A549 (cell line): Measurements from ENCODE around the gene CASK. TPM values are rescaled to one million over a fixed set of nuclear protein-coding genes. Genes with fewer than 3 reads are reported as not detected.

Experiments used
- ATAC-seq, 2 experiments: fragments of 200-7000 bp in 1 of 2; fragments of >200 bp in 1 of 2; cut with Nextera tagmentation in 1 of 2; cut with Tn5 transposase in 1 of 2; 3 replicates each; pipeline versions ENCODE4 v1.8.0 to v1.9.1; 2018 to 2020; ENCODE audit warnings: mild to moderate bottlenecking in 1 of 2, moderate library complexity in 1 of 2
- CTCF ChIA-PET: fragments of 300-600 bp; sonication (Branson Sonifier 250); formaldehyde crosslinking; extraction: SDS; loops from one replicate; lab custom pipeline; 2021; ENCODE audit warnings: antibody characterized with exemption, inconsistent platforms; lab: Yijun Ruan, JAX
- POLR2A ChIA-PET: fragments of 350-600 bp; formaldehyde crosslinking; extraction: SDS; loops from one replicate; lab custom pipeline; 2021; ENCODE audit warnings: antibody characterized with exemption, inconsistent platforms; lab: Yijun Ruan, JAX
- DNase-seq, 2 experiments: peaks; one replicate each; pipeline versions ENCODE4 v3.0.0 to v3.0.0-alpha.2; 2011 to 2016; ENCODE audit warnings: low read depth in 1 of 2, low spot score in 1 of 2
- FAIRE-seq: peaks from 2 replicates; lab custom pipeline; 2011; peaks lifted over from hg19 to GRCh38; lab: Jason Lieb, UNC
- H3K27ac ChIP-seq, 2 experiments: fragments of >200 bp; sonication (Bioruptor Twin); formaldehyde crosslinking; 3 replicates each; pipeline ENCODE4 v1.5.1; 2016 to 2017
- H3K4me1 ChIP-seq: fragments of >200 bp; sonication (Bioruptor Twin); formaldehyde crosslinking; 3 replicates; pipeline ENCODE4 v1.6.1; 2016
- H3K4me2 ChIP-seq: fragments of >200 bp; sonication (Bioruptor Twin); formaldehyde crosslinking; 3 replicates; pipeline ENCODE4 v1.6.1; 2016
- H3K4me3 ChIP-seq: fragments of >200 bp; sonication (Bioruptor Twin); formaldehyde crosslinking; 3 replicates; pipeline ENCODE4 v1.5.1; 2016
- H3K9me3 ChIP-seq: fragments of >200 bp; sonication (Bioruptor Twin); formaldehyde crosslinking; 3 replicates; pipeline ENCODE4 v1.6.1; 2016
- BHLHE40 ChIP-seq: IDR thresholded peaks from 2 replicates; pipeline ENCODE4 v1.6.1; 2012; ENCODE audit warnings: low read depth, low read length, inconsistent platforms
- CEBPB ChIP-seq, 2 experiments: fragments of >200 bp in 1 of 2; sonication (Bioruptor Twin) in 1 of 2; formaldehyde crosslinking in 1 of 2; IDR thresholded peaks; 2 replicates each; pipeline ENCODE4 v1.6.1; 2012 to 2016
- EHMT2 ChIP-seq: fragments of 200-600 bp; sonication (generic); IDR thresholded peaks from 2 replicates; pipeline ENCODE4 v1.6.1; 2016; ENCODE audit warnings: antibody characterized with exemption, low read depth, mild to moderate bottlenecking, moderate library complexity
- ELK1 ChIP-seq: fragments of 150-350 bp; IDR thresholded peaks from 2 replicates; pipeline ENCODE4 v1.6.1; 2014; ENCODE audit warnings: low read depth, mild to moderate bottlenecking, low read length
- FOSL2 ChIP-seq, 2 experiments: fragments of 450-650 bp in 1 of 2; fragments of >200 bp in 1 of 2; sonication (Bioruptor Twin) in 1 of 2; formaldehyde crosslinking; IDR thresholded peaks; 2 replicates each; pipeline versions ENCODE4 v1.5.0 to v1.6.1; 2016 to 2020; ENCODE audit warnings: mild to moderate bottlenecking in 1 of 2, moderate library complexity in 1 of 2
- GATA3 ChIP-seq: IDR thresholded peaks from 2 replicates; pipeline ENCODE4 v1.6.1; 2012; ENCODE audit warnings: borderline replicate concordance
- JUNB ChIP-seq: fragments of >200 bp; sonication (Bioruptor Twin); formaldehyde crosslinking; IDR thresholded peaks from 2 replicates; pipeline ENCODE4 v1.6.1; 2016
- KDM5A ChIP-seq: fragments of 200-600 bp; sonication (generic); IDR thresholded peaks from 2 replicates; pipeline ENCODE4 v1.6.1; 2016; ENCODE audit warnings: antibody characterized with exemption, mild to moderate bottlenecking
- MAFK ChIP-seq: fragments of 450-650 bp; IDR thresholded peaks from 2 replicates; pipeline ENCODE4 v1.6.1; 2014; ENCODE audit not compliant: partially characterized antibody
- NFE2L2 ChIP-seq: fragments of 150-350 bp; conservative IDR thresholded peaks from 2 replicates; pipeline ENCODE4 v1.6.1; 2014; ENCODE audit warnings: low read length
- NR3C1 ChIP-seq: fragments of >200 bp; sonication (Bioruptor Twin); formaldehyde crosslinking; IDR thresholded peaks from 3 replicates; pipeline ENCODE4 v1.6.1; 2017
- POLR2A ChIP-seq: IDR thresholded peaks from 2 replicates; pipeline ENCODE4 v1.6.1; 2012; ENCODE audit warnings: mild to moderate bottlenecking, low read length
- RAD21 ChIP-seq, 2 experiments: fragments of >200 bp in 1 of 2; sonication (Bioruptor Twin) in 1 of 2; formaldehyde crosslinking in 1 of 2; IDR thresholded peaks in 1 of 2; conservative IDR thresholded peaks in 1 of 2; 2 replicates in 1 of 2; 3 replicates in 1 of 2; pipeline ENCODE4 v1.6.1; 2012 to 2018; ENCODE audit warnings: inconsistent platforms in 1 of 2
- RARB ChIP-seq: fragments of 250-450 bp; sonication (Bioruptor Pico); IDR thresholded peaks from 2 replicates; pipeline ENCODE4 v1.8.0; 2021; ENCODE audit warnings: mild to moderate bottlenecking, moderate library complexity
- RFX5 ChIP-seq: fragments of 450-650 bp; IDR thresholded peaks from 2 replicates; pipeline ENCODE4 v1.7.1; 2014; ENCODE audit warnings: antibody characterized with exemption, mild to moderate bottlenecking, moderate library complexity
- SREBF2 ChIP-seq: fragments of 450-650 bp; IDR thresholded peaks from 2 replicates; pipeline ENCODE4 v1.6.1; 2014; ENCODE audit warnings: mild to moderate bottlenecking, moderate library complexity
- TP53 ChIP-seq: fragments of 250-450 bp; sonication (Bioruptor Pico); IDR thresholded peaks from 2 replicates; pipeline ENCODE4 v1.5.0; 2021; ENCODE audit warnings: mild to moderate bottlenecking, moderate library complexity
- USF2 ChIP-seq: fragments of 450-650 bp; IDR thresholded peaks from 2 replicates; pipeline ENCODE4 v1.6.1; 2014; ENCODE audit warnings: antibody characterized with exemption
- ZC3H11A ChIP-seq: fragments of 450-650 bp; IDR thresholded peaks from 2 replicates; pipeline ENCODE4 v1.6.1; 2014; ENCODE audit warnings: antibody characterized with exemption, mild to moderate bottlenecking
- ZNF302 ChIP-seq: fragments of 250-450 bp; sonication (Bioruptor Pico); IDR thresholded peaks from 2 replicates; pipeline ENCODE4 v1.9.0; 2021; ENCODE audit warnings: inconsistent platforms, mild to moderate bottlenecking, moderate library complexity
- ZSCAN20 ChIP-seq: fragments of 250-450 bp; sonication (Bioruptor Pico); IDR thresholded peaks from 2 replicates; pipeline ENCODE4 v1.8.0; 2022; ENCODE audit warnings: mild to moderate bottlenecking, moderate library complexity
- WGBS: methylation state at CpG from one replicate; pipeline ENCODE4 v1.1.6; 2017; ENCODE audit errors: missing lambda C conversion rate; 5-methylcytosine and 5-hydroxymethylcytosine counted together
- polyA plus RNA-seq, 4 experiments: library from polyadenylated mRNA; depleted of rRNA in 3 of 4; stranded (reverse); fragments of >200 nt; fragmentation: RNase III in 1 of 4; extraction: RNeasy Plus Mini Kit Qiagen cat#74134 plus additional on column Dnase treatment in 1 of 4; gene quantifications; 2 replicates in 3 of 4; 3 replicates in 1 of 4; pipeline ENCODE4 v1.2.3, GENCODE V29; 2011 to 2017
- TF ChIP-seq, protein P1 (sequence below): IDR thresholded peaks from 2 replicates; pipeline ENCODE4 v1.6.1; 2012

Gene CASK
- polyA plus RNA-seq, 2 of the 4 experiments (the other 2 are of a cell fraction), result 23.3 to 57.6 TPM

DNA sequence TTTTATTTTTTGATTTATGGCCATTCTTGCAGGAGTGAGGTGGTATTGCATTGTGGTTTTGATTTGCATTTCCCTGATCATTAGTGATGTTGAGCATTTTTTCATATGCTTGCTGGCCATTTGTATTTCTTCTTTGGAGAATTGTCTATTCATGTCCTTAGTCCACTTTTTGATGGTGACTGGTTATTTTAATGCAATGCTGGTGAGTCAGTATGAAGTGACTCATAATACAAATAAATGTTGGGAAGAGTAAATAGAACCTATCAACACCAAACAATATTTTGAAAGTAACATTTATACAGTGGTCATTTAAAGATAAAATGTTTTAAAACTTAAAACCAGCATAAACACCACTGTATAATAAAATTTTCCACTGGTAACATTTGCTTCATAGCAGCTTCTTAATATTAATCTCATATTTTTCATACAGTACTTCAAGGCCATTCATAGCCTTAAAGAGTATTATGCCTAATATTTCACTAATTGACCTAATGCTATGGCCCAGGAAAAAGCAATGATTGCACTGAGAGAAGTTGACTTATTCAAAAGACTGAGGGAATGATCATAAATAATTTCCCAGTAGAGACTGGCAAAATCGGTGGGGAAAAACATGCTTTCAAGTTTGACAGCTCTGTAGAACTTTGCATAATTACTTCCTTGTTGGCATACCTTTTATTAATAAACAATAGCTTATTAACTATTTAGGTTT lies 33.9 kb downstream of the CASK start:
- peak; percentile 84 for TF ChIP-seq FOSL2 (IDR thresholded peaks at IDR 0.05)
- TF ChIP-seq FOSL2 (CRISPR knock-in tag; IDR thresholded peaks at IDR 0.05), result peak; percentile 94
- TF ChIP-seq SREBF2, result no peak
- no peak for TF ChIP-seq ZSCAN20 (CRISPR knock-in tag)
- no peak for TF ChIP-seq POLR2A
- TF ChIP-seq GATA3, result peak; percentile 36; the same call in 1 of the 2 replicates
- TF ChIP-seq CEBPB (IDR thresholded peaks at IDR 0.05), result peak in 1 of 2 experiments; percentile 48; a peak in 2 of 4 replicates
- no peak for TF ChIP-seq EHMT2
- TF ChIP-seq JUNB, result peak; percentile 81
- TF ChIP-seq, protein P1, sequence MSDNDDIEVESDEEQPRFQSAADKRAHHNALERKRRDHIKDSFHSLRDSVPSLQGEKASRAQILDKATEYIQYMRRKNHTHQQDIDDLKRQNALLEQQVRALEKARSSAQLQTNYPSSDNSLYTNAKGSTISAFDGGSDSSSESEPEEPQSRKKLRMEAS, result no peak
- TF ChIP-seq MAFK, result peak; percentile 14
- no peak for TF ChIP-seq NFE2L2
- TF ChIP-seq USF2, result no peak
- TF ChIP-seq, all 56 proteins: peak for 5
- Histone ChIP-seq H3K9me3 (no peaks in the 10 kb centered on the region), H3K27ac (peak overlapping the region in 1 of 2 experiments; percentile 27; a peak in 3 of 6 replicates), H3K4me1 (peaks cover 13% of the 10 kb centered on the region), H3K4me2 (peak overlapping the region; percentile 72), H3K4me3 (no peak overlapping the region)
- peak; percentile 39 for FAIRE-seq
- peak in 1 of 2 experiments; percentile 77; a peak in 3 of 6 replicates for ATAC-seq
- CTCF ChIA-PET, result no interaction called here
- POLR2A ChIA-PET, result no interaction called here
- 4% methylated on average over 1 of the region's 1 CpG for WGBS
- DNase-seq, result peak; percentile 6 to 61

GRCh38 chrX:41887691-41888090 lies 35.7 kb downstream of the CASK start:
- TF ChIP-seq ZSCAN20 (CRISPR knock-in tag) (no peak), ZC3H11A (no peak), RAD21 (conservative IDR thresholded peaks at IDR 0.05 in 1 of 2, IDR thresholded peaks at IDR 0.05 in 1 of 2) (no peak), KDM5A (no peak), TP53 (no peak), CEBPB (IDR thresholded peaks at IDR 0.05) (no peak)
- H3K4me3 ChIP-seq, result no peak overlapping the region
- H3K9me3 ChIP-seq, result no peaks in the 10 kb centered on the region
- ChIA-PET CTCF (interaction anchor here (0.6 kb wide), 1 partner anchor 477 kb away, joined by 4 read pairs; no protein-coding TSS in a partner anchor), POLR2A (no interaction called here)
- DNase-seq, result no peak
- FAIRE-seq, result no peak
- no peak for ATAC-seq
- H3K4me1 ChIP-seq, result peaks cover 13% of the 10 kb centered on the region
- H3K27ac ChIP-seq, result no peak overlapping the region
- 76% methylated on average over 1 of the region's 1 CpG for WGBS
- no peak overlapping the region for H3K4me2 ChIP-seq

DNA sequence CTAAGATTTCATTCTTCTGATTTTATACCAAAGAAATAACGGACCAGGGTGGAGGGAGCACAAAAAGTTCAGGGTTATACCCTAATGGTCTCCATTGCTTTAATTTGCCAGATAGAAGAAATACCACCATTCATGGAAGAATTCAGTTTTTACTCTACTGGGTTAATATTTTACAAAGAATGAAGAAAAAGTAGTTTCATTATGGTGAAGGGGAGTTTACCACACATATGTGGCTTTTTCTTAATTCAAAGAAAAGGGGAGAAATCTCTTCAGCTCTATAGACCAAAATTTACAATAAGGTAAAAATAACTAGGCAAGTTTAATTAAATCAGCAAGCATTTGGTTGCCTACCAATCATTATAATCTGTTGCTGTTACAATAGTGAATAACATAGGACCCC lies 37.6 kb downstream of the CASK start:
- ATAC-seq (no peak), DNase-seq (no peak), FAIRE-seq (peak; percentile 13)
- ChIA-PET CTCF (no interaction called here), POLR2A (no interaction called here)
- Histone ChIP-seq H3K4me3 (no peak overlapping the region), H3K9me3 (no peaks in the 10 kb centered on the region), H3K4me2 (no peak overlapping the region), H3K4me1 (peaks cover 13% of the 10 kb centered on the region), H3K27ac (no peak overlapping the region)
- no peak for TF ChIP-seq ELK1
- no peak for TF ChIP-seq SREBF2
- no peak for TF ChIP-seq RARB (CRISPR knock-in tag)
- no peak for TF ChIP-seq RFX5
- TF ChIP-seq NR3C1, result no peak
- TF ChIP-seq ZNF302 (CRISPR knock-in tag), result no peak
- TF ChIP-seq BHLHE40, result no peak
- 87% methylated on average over 1 of the region's 1 CpG for WGBS
